ENCODE results near the gene ZNF397. TPM values are rescaled to one million over a fixed set of nuclear protein-coding genes. Genes with fewer than 3 reads are reported as not detected.
"Not testable (repeated sequence)": the region's sequence is repeated elsewhere in the genome, so short reads cannot be mapped to it uniquely, and the experiment has no call there.

ZNF397 gene
- total RNA-seq, 1 donor from 2014 or later: 48.7 TPM

DNA sequence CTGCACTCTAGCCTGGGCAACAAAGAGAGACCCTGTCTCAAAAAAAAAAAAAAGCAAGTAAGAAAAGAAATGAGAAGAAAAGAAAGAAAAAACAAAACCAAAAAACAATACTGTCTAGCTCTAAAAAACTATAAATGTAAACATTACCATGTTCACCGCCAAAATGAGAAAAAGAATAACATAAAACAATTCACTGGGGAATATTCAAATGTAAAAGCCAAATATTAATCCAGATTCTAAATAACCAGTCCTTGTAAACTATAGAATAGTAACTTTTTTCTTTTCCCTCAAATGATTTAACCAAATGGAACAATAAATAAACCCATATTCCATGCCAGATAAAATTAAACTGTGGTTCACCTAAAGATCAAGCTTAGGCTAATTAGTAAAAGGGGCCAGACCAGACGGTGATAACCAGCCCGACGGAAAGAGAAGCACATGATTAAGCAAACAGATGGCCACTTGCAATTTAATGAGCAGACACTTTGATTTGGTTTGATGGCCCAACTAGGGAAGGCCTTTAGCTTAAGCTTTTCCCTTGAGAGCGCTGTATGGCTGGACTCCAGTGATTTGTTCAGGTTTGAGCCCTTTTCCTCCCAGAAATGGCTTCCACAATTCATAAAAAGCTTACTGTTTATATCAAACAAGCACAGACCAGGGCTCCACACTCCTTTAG is 39.4 kb upstream of the ZNF397 start:
- no peaks in the 10 kb centered on the region for H3K4me1 Mint-ChIP-seq
- H3K4me3 Mint-ChIP-seq: no peak overlapping the region
- CTCF ChIA-PET: no interaction called here
- DNase-seq (no peak), ATAC-seq (ENCODE audit: low read depth) (no peak)
- peaks cover 8% of the 10 kb centered on the region for H3K9me3 Mint-ChIP-seq
- POLR2A ChIA-PET: interaction anchor here (0.5 kb wide), 1 partner anchor 10 kb away, joined by 3 read pairs; no protein-coding TSS in a partner anchor
- H3K27ac Mint-ChIP-seq: no peak overlapping the region
- intact Hi-C loops (cut with micrococcal nuclease): no loop called here
- peaks cover 6% of the 10 kb centered on the region for H3K27me3 Mint-ChIP-seq
- no peaks in the 10 kb centered on the region for H3K36me3 Mint-ChIP-seq (ENCODE audit: low read depth)
- TF ChIP-seq, protein P1, sequence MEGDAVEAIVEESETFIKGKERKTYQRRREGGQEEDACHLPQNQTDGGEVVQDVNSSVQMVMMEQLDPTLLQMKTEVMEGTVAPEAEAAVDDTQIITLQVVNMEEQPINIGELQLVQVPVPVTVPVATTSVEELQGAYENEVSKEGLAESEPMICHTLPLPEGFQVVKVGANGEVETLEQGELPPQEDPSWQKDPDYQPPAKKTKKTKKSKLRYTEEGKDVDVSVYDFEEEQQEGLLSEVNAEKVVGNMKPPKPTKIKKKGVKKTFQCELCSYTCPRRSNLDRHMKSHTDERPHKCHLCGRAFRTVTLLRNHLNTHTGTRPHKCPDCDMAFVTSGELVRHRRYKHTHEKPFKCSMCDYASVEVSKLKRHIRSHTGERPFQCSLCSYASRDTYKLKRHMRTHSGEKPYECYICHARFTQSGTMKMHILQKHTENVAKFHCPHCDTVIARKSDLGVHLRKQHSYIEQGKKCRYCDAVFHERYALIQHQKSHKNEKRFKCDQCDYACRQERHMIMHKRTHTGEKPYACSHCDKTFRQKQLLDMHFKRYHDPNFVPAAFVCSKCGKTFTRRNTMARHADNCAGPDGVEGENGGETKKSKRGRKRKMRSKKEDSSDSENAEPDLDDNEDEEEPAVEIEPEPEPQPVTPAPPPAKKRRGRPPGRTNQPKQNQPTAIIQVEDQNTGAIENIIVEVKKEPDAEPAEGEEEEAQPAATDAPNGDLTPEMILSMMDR (IDR thresholded peaks at IDR 0.05): no peak

DNA sequence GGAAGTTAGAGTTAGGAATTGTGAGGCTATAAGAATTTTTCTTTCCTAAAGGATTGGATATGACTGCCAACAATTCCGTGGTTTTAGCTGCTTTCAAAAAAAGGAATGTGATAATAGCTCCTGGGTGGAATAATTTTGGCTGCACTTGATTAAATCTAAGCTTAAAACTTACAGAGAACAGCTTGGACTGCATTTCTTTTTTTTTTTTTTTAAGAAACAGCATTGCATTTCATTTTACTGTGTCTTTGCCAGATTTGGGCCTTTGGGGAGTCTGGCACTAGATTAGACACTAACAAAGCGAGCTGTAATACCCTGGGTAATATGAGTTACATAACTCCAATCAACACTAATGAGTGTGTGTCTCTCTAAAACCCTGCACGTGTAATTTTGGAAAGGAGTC is 37.8 kb upstream of the ZNF397 start:
- no peak for ATAC-seq (ENCODE audit: low read depth)
- ChIA-PET POLR2A (interaction anchor here (0.6 kb wide), 1 partner anchor 61 kb away, joined by 4 read pairs; no protein-coding TSS in a partner anchor), CTCF (interaction anchor here (1.2 kb wide), 1 partner anchor 177 kb away, joined by 4 read pairs; no protein-coding TSS in a partner anchor)
- Mint-ChIP-seq H3K9me3 (peaks cover 8% of the 10 kb centered on the region), H3K36me3 (ENCODE audit: low read depth) (no peaks in the 10 kb centered on the region), H3K4me1 (no peaks in the 10 kb centered on the region), H3K4me3 (no peak overlapping the region), H3K27ac (no peak overlapping the region), H3K27me3 (peaks cover 6% of the 10 kb centered on the region)
- TF ChIP-seq, protein P1 (IDR thresholded peaks at IDR 0.05): no peak
- no peak for DNase-seq
- intact Hi-C loops (cut with micrococcal nuclease): no loop called here

DNA sequence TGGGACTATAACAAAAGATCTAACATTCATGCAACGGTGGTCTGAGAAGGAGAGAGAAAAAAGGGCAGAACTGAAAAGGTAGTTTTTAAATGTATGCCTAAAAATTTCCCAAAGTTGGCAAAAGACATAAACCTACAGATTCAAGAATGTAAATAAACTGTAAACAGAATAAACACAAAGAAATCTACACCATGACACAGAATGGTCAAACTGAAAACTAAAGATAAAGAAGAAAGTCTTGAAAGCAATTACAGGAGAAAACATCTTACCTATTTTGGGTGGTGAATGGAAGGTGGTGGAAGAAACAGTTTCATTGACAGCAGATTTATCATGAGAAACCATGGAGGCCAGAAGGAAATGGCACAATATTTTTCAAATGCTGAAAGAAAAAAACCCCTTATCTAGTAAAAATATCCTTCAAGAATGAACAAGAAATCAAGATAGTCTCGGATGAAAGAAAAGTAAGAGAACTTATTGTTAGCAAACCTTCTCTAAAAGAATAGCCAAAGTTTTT is 35.6 kb upstream of the ZNF397 start:
- intact Hi-C loops (cut with micrococcal nuclease): no loop called here

DNA sequence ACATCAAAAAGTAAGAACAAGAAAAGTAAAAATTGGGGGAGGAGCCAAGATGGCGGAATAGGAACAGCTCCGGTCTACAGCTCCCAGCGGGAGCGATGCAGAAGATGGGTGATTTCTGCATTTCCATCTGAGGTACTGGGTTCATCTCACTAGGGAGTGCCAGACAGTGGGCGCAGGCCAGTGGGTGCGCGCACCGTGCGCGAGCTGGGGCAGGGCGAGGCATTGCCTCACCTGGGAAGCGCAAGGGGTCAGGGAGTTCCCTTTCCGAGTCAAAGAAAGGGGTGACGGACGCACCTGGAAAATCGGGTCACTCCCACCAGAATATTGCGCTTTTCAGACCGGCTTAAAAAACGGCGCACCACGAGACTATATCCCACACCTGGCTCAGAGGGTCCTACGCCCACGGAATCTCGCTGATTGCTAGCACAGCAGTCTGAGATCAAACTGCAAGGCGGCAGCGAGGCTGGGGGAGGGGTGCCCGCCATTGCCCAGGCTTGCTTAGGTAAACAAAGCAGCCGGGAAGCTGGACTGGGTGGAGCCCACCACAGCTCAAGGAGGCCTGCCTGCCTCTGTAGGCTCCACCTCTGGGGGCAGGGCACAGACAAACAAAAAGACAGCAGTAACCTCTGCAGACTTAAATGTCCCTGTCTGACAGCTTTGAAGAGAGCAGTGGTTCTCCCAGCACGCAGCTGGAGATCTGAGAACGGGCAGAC is 34.9 kb upstream of the ZNF397 start:
- H3K27me3 Mint-ChIP-seq; ATAC-seq (ENCODE audit: low read depth); intact Hi-C loops (cut with micrococcal nuclease); H3K9me3 Mint-ChIP-seq; POLR2A ChIA-PET; H3K4me1 Mint-ChIP-seq; H3K27ac Mint-ChIP-seq; H3K36me3 Mint-ChIP-seq (ENCODE audit: low read depth); DNase-seq; H3K4me3 Mint-ChIP-seq; CTCF ChIA-PET: not testable (repeated sequence)

More for the DNA sequence above, 35.6 kb upstream of the ZNF397 start:
- peaks cover 8% of the 10 kb centered on the region for H3K9me3 Mint-ChIP-seq
- H3K4me3 Mint-ChIP-seq: no peak overlapping the region
- POLR2A ChIA-PET: no interaction called here
- no peak for ATAC-seq (ENCODE audit: low read depth)
- CTCF ChIA-PET: no interaction called here
- peaks cover 6% of the 10 kb centered on the region for H3K27me3 Mint-ChIP-seq
- no peaks in the 10 kb centered on the region for H3K36me3 Mint-ChIP-seq (ENCODE audit: low read depth)
- H3K27ac Mint-ChIP-seq: no peak overlapping the region
- TF ChIP-seq, protein P1 (IDR thresholded peaks at IDR 0.05): no peak
- no peaks in the 10 kb centered on the region for H3K4me1 Mint-ChIP-seq
- DNase-seq: no peak

DNA sequence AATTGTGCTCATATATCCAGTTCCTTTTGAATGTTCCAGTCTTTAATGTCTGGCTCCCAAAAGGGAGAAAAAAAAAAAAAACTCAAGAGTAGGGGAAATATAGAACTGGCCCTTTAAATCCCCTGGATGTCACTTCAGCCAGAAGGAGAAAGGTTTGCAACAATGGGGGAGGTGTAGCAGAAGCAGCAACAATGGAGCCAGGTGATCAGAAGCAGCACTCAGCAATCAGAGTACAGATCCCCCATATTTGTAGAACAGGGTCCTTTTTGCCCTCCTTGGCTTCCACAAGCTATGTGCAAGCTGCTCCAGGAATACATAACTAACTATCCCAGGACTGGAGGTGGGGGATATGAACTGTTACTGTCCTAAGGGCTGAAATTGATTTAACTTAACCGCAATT is 25.8 kb upstream of the ZNF397 start:
- H3K4me3 Mint-ChIP-seq: no peak overlapping the region
- DNase-seq (no peak), ATAC-seq (ENCODE audit: low read depth) (no peak)
- no peaks in the 10 kb centered on the region for H3K4me1 Mint-ChIP-seq
- H3K9me3 Mint-ChIP-seq: no peaks in the 10 kb centered on the region
- ChIA-PET CTCF (no interaction called here), POLR2A (no interaction called here)
- intact Hi-C loops (cut with micrococcal nuclease): no loop called here
- no peaks in the 10 kb centered on the region for H3K36me3 Mint-ChIP-seq (ENCODE audit: low read depth)
- peaks cover 7% of the 10 kb centered on the region for H3K27me3 Mint-ChIP-seq
- TF ChIP-seq, protein P1 (IDR thresholded peaks at IDR 0.05): no peak
- no peak overlapping the region for H3K27ac Mint-ChIP-seq

DNA sequence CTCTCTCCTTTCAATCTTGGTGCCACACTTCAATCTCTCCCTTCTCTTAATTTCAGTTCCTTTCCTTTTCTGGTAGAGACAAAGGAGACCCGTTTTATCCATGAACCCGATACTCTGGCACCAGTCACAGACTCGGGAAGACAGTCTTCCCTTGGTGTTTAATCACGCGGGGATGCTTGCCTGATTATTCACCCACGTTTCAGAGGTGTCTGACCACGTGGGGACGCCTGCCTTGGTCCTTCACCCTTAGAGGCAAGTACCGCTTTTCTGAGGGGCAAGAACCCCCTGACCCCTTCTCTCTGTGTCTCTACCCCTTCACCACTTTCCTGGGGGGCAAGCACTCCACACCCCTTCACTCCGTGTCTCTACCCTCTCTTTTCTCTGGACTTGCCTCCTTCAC is 24.2 kb upstream of the ZNF397 start:
- H3K4me3 Mint-ChIP-seq; H3K27me3 Mint-ChIP-seq; H3K4me1 Mint-ChIP-seq; H3K36me3 Mint-ChIP-seq (ENCODE audit: low read depth); POLR2A ChIA-PET; H3K9me3 Mint-ChIP-seq; intact Hi-C loops (cut with micrococcal nuclease); DNase-seq; ATAC-seq (ENCODE audit: low read depth); H3K27ac Mint-ChIP-seq; CTCF ChIA-PET: not testable (repeated sequence)

DNA sequence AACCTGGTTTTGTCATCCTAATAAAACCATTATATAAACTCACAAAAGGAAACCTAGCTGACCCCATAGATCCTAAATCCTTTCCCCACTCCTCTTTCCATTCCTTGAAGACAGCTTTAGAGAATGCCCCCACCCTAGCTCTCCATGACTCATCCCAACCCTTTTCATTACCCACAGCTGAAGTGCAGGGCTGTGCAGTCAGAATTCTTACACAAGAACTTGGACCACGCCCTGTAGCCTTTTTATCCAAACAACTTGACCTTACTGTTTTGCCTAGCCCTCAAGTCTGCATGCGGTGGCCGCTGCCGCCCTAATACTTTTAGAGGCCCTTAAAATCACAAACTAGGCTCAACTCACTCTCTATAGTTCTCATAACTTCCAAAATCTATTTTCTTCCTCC is 21.5 kb upstream of the ZNF397 start:
- H3K36me3 Mint-ChIP-seq (ENCODE audit: low read depth); intact Hi-C loops (cut with micrococcal nuclease); H3K27ac Mint-ChIP-seq; ATAC-seq (ENCODE audit: low read depth); H3K4me1 Mint-ChIP-seq; H3K4me3 Mint-ChIP-seq; H3K9me3 Mint-ChIP-seq; DNase-seq; POLR2A ChIA-PET; CTCF ChIA-PET: not testable (repeated sequence)
- peaks cover 10% of the 10 kb centered on the region for H3K27me3 Mint-ChIP-seq

All from activated B cell treated with CpG ODN at 0.5 μM for 24 hours (primary cell).